ENCODE data around the gene STYXL1.

GRCh38 chr7:75953931-75954330, 93.9 kb downstream of the STYXL1 start:
- TF ChIP-seq CTCF (IDR thresholded peaks at IDR 0.05; ENCODE audit: insufficient read depth, low read length) (no peak), GABPA (IDR thresholded peaks at IDR 0.05; ENCODE audit: low read depth) (no peak)
